Activated CD4-positive, alpha-beta T cell treated with anti-CD3 and anti-CD28 coated beads for 36 hours (primary cell): ENCODE data around the gene INSL6. TPM values are rescaled to one million over a fixed set of nuclear protein-coding genes. Genes with fewer than 3 reads are reported as not detected.
"Not testable (repeated sequence)": the region's sequence is repeated elsewhere in the genome, so short reads cannot be mapped to it uniquely, and the experiment has no call there.

Experiments
- ATAC-seq: fragments of 200-7000 bp; cut with Tn5 transposase; one replicate; pipeline ENCODE4 v1.10.0; 2021; ENCODE audit warnings: mild to moderate bottlenecking, moderate library complexity
- CTCF ChIA-PET: fragments of 350-600 bp; sonication (Branson Sonifier 250); formaldehyde crosslinking; loops from one replicate; lab custom pipeline; 2021; ENCODE audit warnings: antibody characterized with exemption; lab: Charles Lee
- POLR2A ChIA-PET: fragments of 350-600 bp; sonication (Branson Sonifier 250); formaldehyde crosslinking; loops from one replicate; lab custom pipeline; 2021; ENCODE audit warnings: antibody characterized with exemption, inconsistent platforms; lab: Charles Lee
- DNase-seq: peaks from one replicate; pipeline ENCODE4 v3.0.0-alpha.2; 2020
- H3K27ac Mint-ChIP-seq: one replicate; pipeline ENCODE4 v1.8.0; 2021; ENCODE audit warnings: mixed read lengths
- H3K27me3 Mint-ChIP-seq: one replicate; pipeline ENCODE4 v1.8.0; 2021; ENCODE audit warnings: mixed read lengths
- H3K36me3 Mint-ChIP-seq: one replicate; pipeline ENCODE4 v1.8.0; 2021; ENCODE audit warnings: low read depth, mixed read lengths
- H3K4me1 Mint-ChIP-seq: one replicate; pipeline ENCODE4 v1.8.0; 2021; ENCODE audit warnings: mixed read lengths
- H3K4me3 Mint-ChIP-seq: one replicate; pipeline ENCODE4 v1.8.0; 2021; ENCODE audit warnings: mild to moderate bottlenecking, moderate library complexity, mixed read lengths
- H3K9me3 Mint-ChIP-seq: one replicate; pipeline ENCODE4 v1.8.0; 2021; ENCODE audit warnings: low read depth, mixed read lengths
- intact Hi-C, 2 experiments: fragments of 100-400 bp; cut with DNase I in 1 of 2; cut with micrococcal nuclease in 1 of 2; formaldehyde crosslinking; loops; one replicate each; pipeline versions ENCODE4 v1.14.2 to v1.15.1; 2022 to 2024; cut with DNase I, micrococcal nuclease
- total RNA-seq, 2 experiments: library from RNA; stranded (reverse); gene quantifications; one replicate each; pipeline ENCODE4 v1.2.3, GENCODE V29; 2021

The INSL6 gene
- total RNA-seq, 2 experiments from 2014 or later = not detected

GRCh38 chr9:5180631-5181030 is 4.8 kb downstream of the INSL6 start:
- CTCF ChIA-PET, ATAC-seq, H3K27ac Mint-ChIP-seq, H3K36me3 Mint-ChIP-seq, H3K9me3 Mint-ChIP-seq, H3K27me3 Mint-ChIP-seq, POLR2A ChIA-PET, DNase-seq, H3K4me3 Mint-ChIP-seq: not testable (repeated sequence)
- peaks cover 19% of the 10 kb centered on the region for H3K4me1 Mint-ChIP-seq
- intact Hi-C loops = loop anchor here in 1 of 2 experiments (10.0 kb wide), 1 partner anchor 426 kb away; no protein-coding TSS in a partner anchor

DNA sequence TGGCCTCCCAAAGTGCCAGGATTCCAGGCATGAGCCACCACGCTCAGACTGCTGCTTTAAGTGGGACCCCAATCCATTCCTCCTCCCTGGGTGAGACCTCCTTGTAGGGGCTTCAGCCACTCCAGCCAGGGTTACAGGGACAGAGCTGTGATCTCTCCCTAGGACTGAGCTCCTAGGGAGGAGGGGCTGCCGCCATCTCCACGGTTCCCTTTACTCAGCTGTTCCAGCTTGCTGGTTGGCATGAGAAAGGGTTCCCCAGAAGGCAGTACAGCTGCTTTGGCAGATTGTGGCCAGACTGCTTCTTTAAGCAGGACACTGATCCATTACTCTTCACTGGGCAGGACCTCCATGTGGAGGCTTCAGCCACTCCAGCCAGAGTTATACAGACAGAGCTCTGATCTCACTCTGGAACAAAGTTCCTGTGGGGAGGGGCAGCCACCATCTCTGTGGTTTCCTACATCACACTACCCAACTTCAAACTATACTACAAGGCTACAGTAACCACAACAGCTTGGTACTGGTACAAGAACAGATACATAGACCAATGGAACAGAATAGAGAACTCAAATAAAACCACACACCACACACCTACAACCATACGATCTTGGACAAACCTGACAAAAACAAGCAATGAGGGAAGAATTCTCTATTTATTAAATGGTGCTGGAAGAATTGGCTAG is 7.2 kb downstream of the INSL6 start:
- ATAC-seq (peak; percentile 60), DNase-seq (peak; percentile 25)
- ChIA-PET CTCF (interaction anchor here (0.9 to 1.7 kb wide), 3 partner anchors 8 to 400 kb away, joined by 4 to 6 read pairs (median 5); no protein-coding TSS in a partner anchor), POLR2A (interaction anchor here (1.0 kb wide), 1 partner anchor 446 kb away, joined by 3 read pairs; no protein-coding TSS in a partner anchor)
- H3K4me3 Mint-ChIP-seq = no peak overlapping the region
- no peaks in the 10 kb centered on the region for H3K36me3 Mint-ChIP-seq
- no peaks in the 10 kb centered on the region for H3K27me3 Mint-ChIP-seq
- H3K9me3 Mint-ChIP-seq = peaks cover 4% of the 10 kb centered on the region
- peaks cover 13% of the 10 kb centered on the region for H3K4me1 Mint-ChIP-seq
- intact Hi-C loops = no loop called here
- H3K27ac Mint-ChIP-seq = no peak overlapping the region

GRCh38 chr9:5146241-5146640 is 39.2 kb downstream of the INSL6 start:
- intact Hi-C loops = no loop called here
- POLR2A ChIA-PET = no interaction called here
- no peak for ATAC-seq
- Mint-ChIP-seq H3K4me3 (no peak overlapping the region), H3K36me3 (peaks cover 55% of the 10 kb centered on the region), H3K27ac (no peak overlapping the region), H3K27me3 (no peaks in the 10 kb centered on the region), H3K9me3 (peaks cover 11% of the 10 kb centered on the region), H3K4me1 (no peaks in the 10 kb centered on the region)
- no peak for DNase-seq
- CTCF ChIA-PET = no interaction called here

DNA sequence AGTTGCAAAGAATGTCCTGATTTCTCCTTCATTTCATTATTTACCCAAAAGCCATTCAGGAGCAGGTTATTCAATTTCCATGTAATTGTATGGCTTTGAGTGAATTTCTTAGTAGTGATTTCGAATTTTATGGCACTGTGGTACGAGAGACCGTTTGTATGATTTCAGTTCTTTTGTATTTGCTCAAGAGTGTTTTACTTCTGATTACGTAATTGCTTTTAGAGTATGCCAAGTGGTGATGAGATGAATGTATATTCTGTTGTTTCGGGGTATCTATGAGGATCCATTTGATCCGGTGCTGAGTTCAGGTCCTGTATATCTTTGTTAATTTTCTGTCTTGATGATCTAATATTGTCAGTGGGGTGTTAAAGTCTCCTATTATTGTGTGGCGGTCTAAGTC is 41.2 kb downstream of the INSL6 start:
- ATAC-seq (no peak), DNase-seq (no peak)
- no peak overlapping the region for H3K4me3 Mint-ChIP-seq
- H3K36me3 Mint-ChIP-seq = peaks cover 53% of the 10 kb centered on the region
- ChIA-PET CTCF (no interaction called here), POLR2A (no interaction called here)
- H3K9me3 Mint-ChIP-seq = peaks cover 12% of the 10 kb centered on the region
- intact Hi-C loops = no loop called here
- H3K4me1 Mint-ChIP-seq = peaks cover 9% of the 10 kb centered on the region
- no peak overlapping the region for H3K27ac Mint-ChIP-seq
- no peaks in the 10 kb centered on the region for H3K27me3 Mint-ChIP-seq

GRCh38 chr9:5140151-5140550 is 45.3 kb downstream of the INSL6 start:
- POLR2A ChIA-PET = no interaction called here
- H3K27ac Mint-ChIP-seq = no peak overlapping the region
- H3K9me3 Mint-ChIP-seq = peaks cover 28% of the 10 kb centered on the region
- peaks cover 9% of the 10 kb centered on the region for H3K4me1 Mint-ChIP-seq
- CTCF ChIA-PET = interaction anchor here (0.9 to 1.6 kb wide), 2 partner anchors 140 to 381 kb away, joined by 3 to 5 read pairs; no protein-coding TSS in a partner anchor
- no peak overlapping the region for H3K4me3 Mint-ChIP-seq
- DNase-seq = no peak
- peaks cover 23% of the 10 kb centered on the region for H3K36me3 Mint-ChIP-seq
- intact Hi-C loops = no loop called here
- no peaks in the 10 kb centered on the region for H3K27me3 Mint-ChIP-seq
- ATAC-seq = peak; percentile 53

- no peak for DNase-seq
- Mint-ChIP-seq H3K4me3 (no peak overlapping the region), H3K27ac (no peak overlapping the region), H3K36me3 (peaks cover 32% of the 10 kb centered on the region), H3K4me1 (no peaks in the 10 kb centered on the region), H3K9me3 (no peaks in the 10 kb centered on the region), H3K27me3 (no peaks in the 10 kb centered on the region)
- POLR2A ChIA-PET = no interaction called here
- intact Hi-C loops = no loop called here
- no peak for ATAC-seq
- CTCF ChIA-PET = interaction anchor here (0.8 kb wide), 1 partner anchor 15 kb away, joined by 3 read pairs; no protein-coding TSS in a partner anchor
These were observed 62.9 kb downstream of the INSL6 start for GRCh38 chr9:5122516-5122915.

DNA sequence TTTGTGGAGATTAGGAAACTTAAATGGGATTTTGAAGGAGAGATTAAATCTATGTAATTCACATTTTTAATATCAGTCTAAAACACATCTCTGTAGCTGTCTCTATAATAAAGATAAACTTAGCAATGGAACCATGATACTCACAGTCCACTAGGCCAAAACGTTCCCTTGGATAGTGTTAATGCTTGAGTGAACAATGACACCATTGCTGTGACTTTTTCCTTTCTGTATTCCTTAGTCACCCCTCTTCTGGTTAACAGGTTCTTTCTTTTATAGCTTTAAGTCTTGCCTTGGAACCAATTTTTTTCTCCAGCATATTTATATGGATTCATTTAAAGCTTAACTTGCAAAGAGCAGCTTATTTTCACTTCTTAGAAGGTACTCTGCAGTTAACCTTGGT is 63.3 kb downstream of the INSL6 start:
- no peaks in the 10 kb centered on the region for H3K27me3 Mint-ChIP-seq
- H3K4me3 Mint-ChIP-seq = no peak overlapping the region
- no peak for DNase-seq
- H3K27ac Mint-ChIP-seq = no peak overlapping the region
- ChIA-PET CTCF (no interaction called here), POLR2A (no interaction called here)
- peaks cover 31% of the 10 kb centered on the region for H3K36me3 Mint-ChIP-seq
- H3K9me3 Mint-ChIP-seq = no peaks in the 10 kb centered on the region
- no peaks in the 10 kb centered on the region for H3K4me1 Mint-ChIP-seq
- intact Hi-C loops = no loop called here
- no peak for ATAC-seq

DNA sequence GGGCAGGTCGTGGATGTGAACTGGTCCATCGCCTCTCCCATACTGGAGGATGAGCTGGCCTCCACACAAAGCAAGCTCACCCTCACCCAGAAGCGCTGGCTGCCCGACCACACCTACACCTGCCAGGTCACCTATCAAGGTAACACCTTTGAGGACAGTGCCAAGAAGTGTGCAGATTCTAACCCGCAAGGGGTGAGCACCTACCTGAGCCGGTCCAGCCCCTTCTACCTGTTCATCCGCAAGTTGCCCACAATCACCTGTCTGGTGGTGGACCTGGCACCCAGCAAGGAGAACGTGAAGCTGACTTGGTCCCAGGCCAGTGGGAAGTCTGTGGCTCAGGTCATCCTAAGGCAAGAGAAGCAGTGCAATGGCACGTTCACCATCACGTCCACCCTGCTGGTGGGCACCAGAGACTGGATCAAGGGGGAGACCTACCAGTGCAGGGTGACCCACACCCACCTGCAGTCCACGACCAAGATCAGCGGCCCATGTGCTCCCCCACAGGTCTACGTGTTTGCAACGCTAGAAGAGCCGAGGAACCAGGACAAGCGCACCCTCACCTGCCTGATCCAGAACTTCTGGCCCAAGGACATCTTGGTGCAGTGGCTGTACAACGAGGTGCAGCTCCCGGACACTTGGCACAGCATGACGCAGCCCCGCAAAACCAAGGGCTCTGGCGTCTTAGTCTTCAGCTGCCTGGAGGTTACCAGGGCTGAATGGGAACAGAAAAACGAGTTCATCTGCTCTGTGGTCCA is 71.3 kb downstream of the INSL6 start:
- intact Hi-C loops = no loop called here
- H3K4me1 Mint-ChIP-seq = no peaks in the 10 kb centered on the region
- no peaks in the 10 kb centered on the region for H3K27me3 Mint-ChIP-seq
- H3K36me3 Mint-ChIP-seq = peaks cover 34% of the 10 kb centered on the region
- H3K27ac Mint-ChIP-seq = no peak overlapping the region
- no peak overlapping the region for H3K4me3 Mint-ChIP-seq
- DNase-seq (no peak), ATAC-seq (no peak)
- POLR2A ChIA-PET = no interaction called here
- H3K9me3 Mint-ChIP-seq = peaks cover 8% of the 10 kb centered on the region
- CTCF ChIA-PET = no interaction called here

Other genes starting within 250 kb of the INSL6 start
- 10 to 100 TPM; 19.4 to 19.5 TPM for gene JAK2, start 200.4 kb downstream of the INSL6 start, total RNA-seq
- gene INSL4, start 45.8 kb upstream of the INSL6 start, total RNA-seq = not detected
- 1 to 10 TPM; 4.9 to 6.9 TPM for gene RLN2, start 119.1 kb upstream of the INSL6 start, total RNA-seq
- gene RLN1, start 154.2 kb upstream of the INSL6 start, total RNA-seq = 1 to 10 TPM; 1.6 to 2.2 TPM